ENCODE data around the gene EFTUD2.

DNA sequence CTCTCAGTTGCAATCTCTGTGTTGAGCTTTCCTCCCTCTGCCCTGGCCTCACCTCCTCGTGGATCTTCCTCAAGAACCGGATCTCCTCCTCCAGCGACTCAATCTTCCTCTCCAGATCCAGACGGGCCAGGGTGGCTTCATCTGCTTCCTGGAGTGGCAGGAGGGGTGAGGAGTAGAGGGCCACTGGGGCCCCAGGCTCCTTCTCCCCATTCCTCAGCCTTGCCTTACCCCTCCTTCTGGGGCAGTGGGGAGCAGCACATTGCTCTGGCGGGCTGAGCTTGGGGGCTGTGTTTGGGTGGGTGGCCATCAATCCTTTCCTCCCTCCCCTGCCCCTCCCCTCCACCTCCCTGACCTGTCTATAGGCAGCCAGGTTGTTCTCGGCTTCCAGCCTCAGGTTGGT, 14.4 kb upstream of the EFTUD2 start:
- TF ChIP-seq, protein P1, sequence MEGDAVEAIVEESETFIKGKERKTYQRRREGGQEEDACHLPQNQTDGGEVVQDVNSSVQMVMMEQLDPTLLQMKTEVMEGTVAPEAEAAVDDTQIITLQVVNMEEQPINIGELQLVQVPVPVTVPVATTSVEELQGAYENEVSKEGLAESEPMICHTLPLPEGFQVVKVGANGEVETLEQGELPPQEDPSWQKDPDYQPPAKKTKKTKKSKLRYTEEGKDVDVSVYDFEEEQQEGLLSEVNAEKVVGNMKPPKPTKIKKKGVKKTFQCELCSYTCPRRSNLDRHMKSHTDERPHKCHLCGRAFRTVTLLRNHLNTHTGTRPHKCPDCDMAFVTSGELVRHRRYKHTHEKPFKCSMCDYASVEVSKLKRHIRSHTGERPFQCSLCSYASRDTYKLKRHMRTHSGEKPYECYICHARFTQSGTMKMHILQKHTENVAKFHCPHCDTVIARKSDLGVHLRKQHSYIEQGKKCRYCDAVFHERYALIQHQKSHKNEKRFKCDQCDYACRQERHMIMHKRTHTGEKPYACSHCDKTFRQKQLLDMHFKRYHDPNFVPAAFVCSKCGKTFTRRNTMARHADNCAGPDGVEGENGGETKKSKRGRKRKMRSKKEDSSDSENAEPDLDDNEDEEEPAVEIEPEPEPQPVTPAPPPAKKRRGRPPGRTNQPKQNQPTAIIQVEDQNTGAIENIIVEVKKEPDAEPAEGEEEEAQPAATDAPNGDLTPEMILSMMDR (IDR thresholded peaks at IDR 0.05; ENCODE audit: control extremely low read depth in 1 of 3, insufficient read depth in 1 of 3, low read depth in 1 of 3, low read length in 3 of 3) = no peak
- TF ChIP-seq CHD2 (IDR thresholded peaks at IDR 0.05; ENCODE audit: low read length) = no peak
- no peak for TF ChIP-seq EGR1 (IDR thresholded peaks at IDR 0.05; ENCODE audit: borderline replicate concordance, low read depth, low read length)
- TF ChIP-seq TAF1 (IDR thresholded peaks at IDR 0.05; ENCODE audit: low read depth, low read length) = no peak
- no peak for TF ChIP-seq SP4 (IDR thresholded peaks at IDR 0.05; ENCODE audit: low read length)
- no peak for TF ChIP-seq TCF12 (IDR thresholded peaks at IDR 0.05; ENCODE audit: low read depth, low read length)
- no peak for TF ChIP-seq EP300 (IDR thresholded peaks at IDR 0.05; ENCODE audit: borderline replicate concordance in 1 of 2, low read depth in 2 of 2, low read length in 2 of 2)
- no peak for TF ChIP-seq POLR2A (IDR thresholded peaks at IDR 0.05; ENCODE audit: control extremely low read depth in 1 of 2, low read depth in 2 of 2, low read length in 2 of 2)
- no peak for TF ChIP-seq SP1 (IDR thresholded peaks at IDR 0.05; ENCODE audit: low read depth, low read length)
- TF ChIP-seq, protein P2, sequence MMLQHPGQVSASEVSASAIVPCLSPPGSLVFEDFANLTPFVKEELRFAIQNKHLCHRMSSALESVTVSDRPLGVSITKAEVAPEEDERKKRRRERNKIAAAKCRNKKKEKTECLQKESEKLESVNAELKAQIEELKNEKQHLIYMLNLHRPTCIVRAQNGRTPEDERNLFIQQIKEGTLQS (IDR thresholded peaks at IDR 0.05; ENCODE audit: insufficient read depth, low read depth, low read length) = no peak
- TF ChIP-seq RFX5 (IDR thresholded peaks at IDR 0.05; ENCODE audit: borderline replicate concordance, low read depth, low read length) = no peak
- no peak for TF ChIP-seq EZH2 (IDR thresholded peaks at IDR 0.05; ENCODE audit: low read depth, low read length, severe bottlenecking)
- no peak for TF ChIP-seq KDM5A (IDR thresholded peaks at IDR 0.05; ENCODE audit: low read length)
